Endothelial cell of umbilical vein (primary cell): ENCODE measurements around the gene SHISA6.

ENCODE experiments used
- CTCF ChIP-seq, 2 donors: IDR thresholded peaks; 1 replicate in 1 of 2; 2 replicates in 1 of 2; pipeline ENCODE4 v1.5.1; 2011; ENCODE audit warnings: low read length in 2 of 2, mild to moderate bottlenecking in 2 of 2, moderate library complexity in 2 of 2, control low read depth in 1 of 2, inconsistent platforms in 1 of 2, low read depth in 1 of 2; ENCODE audit not compliant: insufficient read depth in 1 of 2; ENCODE audit errors: extremely low read depth in 1 of 2
- EZH2 ChIP-seq: IDR thresholded peaks from 2 replicates; pipeline ENCODE4 v1.6.1; 2012; ENCODE audit warnings: borderline replicate concordance, low read depth, mild to moderate bottlenecking, moderate library complexity, low read length, inconsistent platforms; ENCODE audit not compliant: severe bottlenecking
- FOS ChIP-seq: IDR thresholded peaks from 2 replicates; pipeline ENCODE4 v1.6.1; 2011; ENCODE audit warnings: mild to moderate bottlenecking, low read length, moderate library complexity, borderline replicate concordance; ENCODE audit not compliant: insufficient read depth
- JUN ChIP-seq: IDR thresholded peaks from 2 replicates; pipeline ENCODE4 v1.6.1; 2011; ENCODE audit warnings: borderline replicate concordance, low read depth; ENCODE audit not compliant: insufficient read length, insufficient read depth
- MYC ChIP-seq: IDR thresholded peaks from one replicate; pipeline ENCODE4 v1.6.1; 2011; ENCODE audit warnings: mild to moderate bottlenecking, low read depth, low read length
- POLR2A ChIP-seq: IDR thresholded peaks from 2 replicates; pipeline ENCODE4 v1.6.1; 2012; ENCODE audit warnings: low read depth, mild to moderate bottlenecking, control low read depth, low read length
- POLR2AphosphoS5 ChIP-seq: IDR thresholded peaks from 2 replicates; pipeline ENCODE4 v1.6.1; 2012; ENCODE audit warnings: low read depth, mild to moderate bottlenecking, control low read depth, low read length, moderate library complexity; ENCODE audit not compliant: insufficient read depth

- TF ChIP-seq CTCF (IDR thresholded peaks at IDR 0.05; ENCODE audit: extremely low read depth in 1 of 2, insufficient read depth in 1 of 2, low read depth in 1 of 2, low read length in 2 of 2): no peak
- no peak for TF ChIP-seq EZH2
- no peak for TF ChIP-seq POLR2A
- no peak for TF ChIP-seq JUN
- TF ChIP-seq FOS: no peak
- no peak for TF ChIP-seq POLR2AphosphoS5
- TF ChIP-seq MYC: no peak
Measured at GRCh38 chr17:11490171-11490755, 249.2 kb downstream of the SHISA6 start.
